Stomach (tissue), 9 donors: ENCODE measurements around the gene ZNF460. TPM values are rescaled to one million over a fixed set of nuclear protein-coding genes. Genes with fewer than 3 reads are reported as not detected.

ENCODE experiments used
- DNase-seq, 2 donors: peaks; one replicate each; pipeline versions ENCODE4 v3.0.0 to v3.0.0-alpha.2; 2013 to 2019
- H3K27ac ChIP-seq, 5 donors: fragments of 200-600 bp in 4 of 5; sonication (generic) in 4 of 5; one replicate each; pipeline ENCODE4 v1.5.1; 2013 to 2019; ENCODE audit warnings: mild to moderate bottlenecking in 1 of 5, moderate library complexity in 1 of 5
- H3K27me3 ChIP-seq, 3 donors: fragments of 200-600 bp; sonication (generic); one replicate each; pipeline ENCODE4 v1.5.1; 2017 to 2019; ENCODE audit warnings: mixed run types in 1 of 3
- H3K36me3 ChIP-seq, 4 donors: fragments of 200-600 bp; sonication (generic); 1 replicate in 3 of 4; 2 replicates in 1 of 4; pipeline ENCODE4 v1.5.1; 2016 to 2019
- H3K4me1 ChIP-seq, 4 donors: fragments of 200-600 bp; sonication (generic); one replicate each; pipeline ENCODE4 v1.5.1; 2016 to 2019
- H3K4me3 ChIP-seq, 4 donors: fragments of 200-600 bp; sonication (generic) in 3 of 4; one replicate each; pipeline ENCODE4 v1.5.1; 2016 to 2019; ENCODE audit warnings: mild to moderate bottlenecking in 1 of 4
- H3K9me3 ChIP-seq, 4 donors: fragments of 200-600 bp; sonication (generic); one replicate each; pipeline ENCODE4 v1.5.1; 2016 to 2019
- CTCF ChIP-seq, 7 experiments: fragments of 450-650 bp in 4 of 7; fragments of 200-600 bp in 3 of 7; sonication (generic) in 3 of 7; IDR thresholded peaks; one replicate each; pipeline ENCODE4 v1.5.1; 2016 to 2019; ENCODE audit warnings: antibody characterized with exemption in 7 of 7, control low read depth in 2 of 7, mild to moderate bottlenecking in 1 of 7
- EP300 ChIP-seq: sonication (generic); formaldehyde crosslinking; IDR thresholded peaks from one replicate; pipeline ENCODE4 v1.6.1; 2017; ENCODE audit warnings: antibody characterized with exemption
- POLR2A ChIP-seq, 4 donors: fragments of 450-650 bp; IDR thresholded peaks; one replicate each; pipeline ENCODE4 v1.6.1; 2016; ENCODE audit warnings: antibody characterized with exemption in 4 of 4, control low read depth in 2 of 4, mild to moderate bottlenecking in 1 of 4, moderate library complexity in 1 of 4
- POLR2AphosphoS5 ChIP-seq, 3 donors: sonication (generic); formaldehyde crosslinking; IDR thresholded peaks; one replicate each; pipeline ENCODE4 v1.6.1; 2016; ENCODE audit warnings: antibody characterized with exemption in 3 of 3
- WGBS, 5 donors: extraction: QIAGEN DNeasy Blood & Tissue Kit in 3 of 5; methylation state at CpG; one replicate each; pipeline versions ENCODE4 v1.1.5 to v1.1.7; 2013 to 2018; 5-methylcytosine and 5-hydroxymethylcytosine counted together
- intact Hi-C: fragments of 100-400 bp; cut with DNase I; formaldehyde crosslinking; loops from one replicate; pipeline ENCODE4 v1.15.1; 2023; ENCODE audit warnings: low total_unique reads
- polyA plus RNA-seq, 3 donors: library from polyadenylated mRNA; stranded (reverse); fragments of 200-250 nt; gene quantifications; one replicate each; pipeline ENCODE4 v1.2.3, GENCODE V29; 2013
- total RNA-seq, 5 donors: library from RNA; depleted of rRNA; stranded (reverse); fragments of >200 nt; gene quantifications; one replicate each; pipeline versions ENCODE4 v1.1.0 to v1.2.3, GENCODE V29; 2014 to 2016
- donor health status: healthy with polysubstance abuse.
- donor health status: Bipolar disorder and iron deficiency.
- donor health status: healthy.

The ZNF460 gene
- total and polyA plus RNA-seq, 8 donors = 0.25 to 140 (median 48.6) TPM

- H3K9me3 ChIP-seq = peaks cover 26 to 98% (median 82%) of the 10 kb centered on the region in 4 donors
- no peaks in the 10 kb centered on the region for H3K27me3 ChIP-seq
- H3K4me3 ChIP-seq = no peak overlapping the region
- no peak overlapping the region for H3K27ac ChIP-seq
- TF ChIP-seq POLR2AphosphoS5 (IDR thresholded peaks at IDR 0.05) (no peak), POLR2A (IDR thresholded peaks at IDR 0.05) (no peak), CTCF (IDR thresholded peaks at IDR 0.05) (no peak), EP300 (no peak)
- H3K4me1 ChIP-seq = no peaks in the 10 kb centered on the region
- WGBS, 5 donors = 93 to 99% (median 98%) methylated on average over 8 of the region's 8 CpGs
- peaks cover 57 to 93% (median 81%) of the 10 kb centered on the region in 4 donors for H3K36me3 ChIP-seq
- intact Hi-C loops = no loop called here
- DNase-seq = no peak
Observed at GRCh38 chr19:57327993-57328392, 47.7 kb downstream of the ZNF460 start.

- TF ChIP-seq POLR2A (IDR thresholded peaks at IDR 0.05) = no peak
- TF ChIP-seq CTCF (IDR thresholded peaks at IDR 0.05) = no peak
- TF ChIP-seq EP300 = no peak
- TF ChIP-seq POLR2AphosphoS5 (IDR thresholded peaks at IDR 0.05) = no peak
- H3K27ac ChIP-seq = no peak overlapping the region
- WGBS, 5 donors = 77 to 86% (median 80%) methylated on average over 4 of the region's 4 CpGs
- peaks cover 3 to 76% (median 41%) of the 10 kb centered on the region in 4 donors for H3K9me3 ChIP-seq
- peaks cover 0 to 4% (median 0%) of the 10 kb centered on the region in 4 donors for H3K4me1 ChIP-seq
- DNase-seq = peak in 1 of 2 donors; percentile 13
- no peaks in the 10 kb centered on the region for H3K27me3 ChIP-seq
- intact Hi-C loops = no loop called here
- H3K36me3 ChIP-seq = peaks cover under 1 to 41% (median 22%) of the 10 kb centered on the region in 4 donors
- no peak overlapping the region for H3K4me3 ChIP-seq
Observed at GRCh38 chr19:57334191-57334590, 53.9 kb downstream of the ZNF460 start.

GRCh38 chr19:57338877-57339276, 58.6 kb downstream of the ZNF460 start:
- DNase-seq = peak in 1 of 2 donors; percentile 23
- intact Hi-C loops = no loop called here
- 50 to 65% (median 58%) methylated on average over 3 of the region's 3 CpGs for whole genome bisulfite sequencing, 5 donors
- peak overlapping the region in 2 of 5 donors; percentile 30 to 46 for H3K27ac ChIP-seq
- H3K4me1 ChIP-seq = peaks cover 0 to 5% (median 0%) of the 10 kb centered on the region in 4 donors
- peaks cover 0 to 32% (median 9%) of the 10 kb centered on the region in 4 donors for H3K9me3 ChIP-seq
- TF ChIP-seq EP300 = no peak
- no peak for TF ChIP-seq POLR2AphosphoS5 (IDR thresholded peaks at IDR 0.05)
- TF ChIP-seq CTCF (IDR thresholded peaks at IDR 0.05) = no peak
- no peak for TF ChIP-seq POLR2A (IDR thresholded peaks at IDR 0.05)
- peaks cover 0 to 4% (median 2%) of the 10 kb centered on the region in 4 donors for H3K36me3 ChIP-seq
- no peak overlapping the region for H3K4me3 ChIP-seq
- H3K27me3 ChIP-seq = no peaks in the 10 kb centered on the region

GRCh38 chr19:57342582-57342981, 62.3 kb downstream of the ZNF460 start:
- intact Hi-C loops = no loop called here
- 70 to 78% (median 75%) methylated on average over 6 of the region's 6 CpGs for WGBS, 5 donors
- Histone ChIP-seq H3K4me1 (peaks cover 0 to 5% (median 0%) of the 10 kb centered on the region in 4 donors), H3K36me3 (no peaks in the 10 kb centered on the region), H3K4me3 (no peak overlapping the region), H3K9me3 (peaks cover 0 to 9% (median 3%) of the 10 kb centered on the region in 4 donors), H3K27me3 (no peaks in the 10 kb centered on the region), H3K27ac (no peak overlapping the region)
- no peak for DNase-seq
- TF ChIP-seq EP300 (no peak), CTCF (IDR thresholded peaks at IDR 0.05) (no peak), POLR2AphosphoS5 (IDR thresholded peaks at IDR 0.05) (no peak), POLR2A (IDR thresholded peaks at IDR 0.05) (no peak)

Other genes starting within 250 kb of the ZNF460 start
- not detected for gene USP29, start 160.5 kb upstream of the ZNF460 start, total RNA-seq
- gene USP29, start 160.5 kb upstream of the ZNF460 start, polyA plus RNA-seq = not detected
- not detected for gene ZIM3, start 135.3 kb upstream of the ZNF460 start, total RNA-seq
- not detected for gene ZIM3, start 135.3 kb upstream of the ZNF460 start, polyA plus RNA-seq
- gene DUXA, start 113.0 kb upstream of the ZNF460 start, total RNA-seq = not detected
- gene DUXA, start 113.0 kb upstream of the ZNF460 start, polyA plus RNA-seq = not detected
- 10 to 100 TPM in 4 of 5 donors, 1 to 10 TPM in 1; 8.2 to 53.0 (median 41.0) TPM for gene ZNF264, start 89.0 kb upstream of the ZNF460 start, total RNA-seq
- gene ZNF264, start 89.0 kb upstream of the ZNF460 start, polyA plus RNA-seq = 10 to 100 TPM in 1 of 3 donors, 1 to 10 TPM in 2; 3.2 to 26.0 (median 4.6) TPM
- 1 to 10 TPM in 1 of 5 donors, under 1 TPM in 1, not detected in 3; 0.72 to 1.3 TPM for gene AURKC, start 49.5 kb upstream of the ZNF460 start, total RNA-seq
- 1 to 10 TPM in 2 of 3 donors, not detected in 1; 1.0 to 1.2 TPM for gene AURKC, start 49.5 kb upstream of the ZNF460 start, polyA plus RNA-seq
- gene ZNF805, start 39.9 kb upstream of the ZNF460 start, total RNA-seq = 10 to 100 TPM in 1 of 5 donors, 1 to 10 TPM in 4; 1.2 to 37.6 (median 8.1) TPM
- under 1 TPM; 0.46 to 0.81 (median 0.53) TPM for gene ZNF805, start 39.9 kb upstream of the ZNF460 start, polyA plus RNA-seq
- 10 to 100 TPM in 3 of 5 donors, 1 to 10 TPM in 2; 1.2 to 24.6 (median 14.3) TPM for gene ZNF543, start 40.0 kb downstream of the ZNF460 start, total RNA-seq
- gene ZNF543, start 40.0 kb downstream of the ZNF460 start, polyA plus RNA-seq = 1 to 10 TPM in 1 of 3 donors, under 1 TPM in 2; 0.56 to 1.1 (median 0.61) TPM
- gene ZNF304, start 70.8 kb downstream of the ZNF460 start, total RNA-seq = 10 to 100 TPM in 2 of 5 donors, 1 to 10 TPM in 2, not detected in 1; 1.2 to 16.1 (median 8.2) TPM
- 1 to 10 TPM; 1.2 to 3.4 (median 1.3) TPM for gene ZNF304, start 70.8 kb downstream of the ZNF460 start, polyA plus RNA-seq
- 10 to 100 TPM in 3 of 5 donors, 1 to 10 TPM in 1, not detected in 1; 4.1 to 42.0 (median 17.4) TPM for gene TRAPPC2B, start 83.1 kb downstream of the ZNF460 start, total RNA-seq
- gene TRAPPC2B, start 83.1 kb downstream of the ZNF460 start, polyA plus RNA-seq = 10 to 100 TPM; 11.6 to 23.5 (median 21.9) TPM
- 1 to 10 TPM in 2 of 5 donors, under 1 TPM in 1, not detected in 2; under 0.01 to 3.0 (median 1.7) TPM for gene ZNF547, start 83.1 kb downstream of the ZNF460 start, total RNA-seq
- gene ZNF547, start 83.1 kb downstream of the ZNF460 start, polyA plus RNA-seq = 1 to 10 TPM in 2 of 3 donors, under 1 TPM in 1; 0.50 to 2.4 (median 1.8) TPM
- 10 to 100 TPM in 4 of 5 donors, 1 to 10 TPM in 1; 5.5 to 48.5 (median 16.8) TPM for gene ZNF548, start 109.4 kb downstream of the ZNF460 start, total RNA-seq
- gene ZNF548, start 109.4 kb downstream of the ZNF460 start, polyA plus RNA-seq = 1 to 10 TPM; 2.6 to 4.8 (median 3.4) TPM
- 100 to 1,000 TPM in 1 of 5 donors, 10 to 100 TPM in 2, 1 to 10 TPM in 2; 2.3 to 138 (median 21.9) TPM for gene ZNF17, start 130.7 kb downstream of the ZNF460 start, total RNA-seq
- 1 to 10 TPM; 1.5 to 2.0 (median 1.6) TPM for gene ZNF17, start 130.7 kb downstream of the ZNF460 start, polyA plus RNA-seq
- 10 to 100 TPM in 3 of 5 donors, 1 to 10 TPM in 2; 5.3 to 28.1 (median 11.7) TPM for gene ZNF749, start 154.8 kb downstream of the ZNF460 start, total RNA-seq
- gene ZNF749, start 154.8 kb downstream of the ZNF460 start, polyA plus RNA-seq = 1 to 10 TPM; 4.6 to 7.9 (median 6.7) TPM
- 1 to 10 TPM in 2 of 5 donors, not detected in 3; 1.5 to 9.0 TPM for gene VN1R1, start 176.7 kb downstream of the ZNF460 start, total RNA-seq
- under 1 TPM in 1 of 3 donors, not detected in 2; 0.33 TPM for gene VN1R1, start 176.7 kb downstream of the ZNF460 start, polyA plus RNA-seq
- 10 to 100 TPM in 1 of 5 donors, 1 to 10 TPM in 4; 1.4 to 25.9 (median 3.2) TPM for gene ZNF772, start 197.1 kb downstream of the ZNF460 start, total RNA-seq
- gene ZNF772, start 197.1 kb downstream of the ZNF460 start, polyA plus RNA-seq = 1 to 10 TPM in 1 of 3 donors, under 1 TPM in 2; 0.37 to 1.1 (median 0.92) TPM
- gene ZNF419, start 207.3 kb downstream of the ZNF460 start, total RNA-seq = 10 to 100 TPM in 3 of 5 donors, 1 to 10 TPM in 1, not detected in 1; 1.3 to 23.9 (median 13.0) TPM
- 1 to 10 TPM; 1.4 to 4.6 (median 2.0) TPM for gene ZNF419, start 207.3 kb downstream of the ZNF460 start, polyA plus RNA-seq
- 1 to 10 TPM in 4 of 5 donors, under 1 TPM in 1; 0.45 to 9.9 (median 1.4) TPM for gene ZNF773, start 219.5 kb downstream of the ZNF460 start, total RNA-seq
- gene ZNF773, start 219.5 kb downstream of the ZNF460 start, polyA plus RNA-seq = 1 to 10 TPM; 1.3 to 4.6 (median 2.4) TPM
- 10 to 100 TPM in 1 of 5 donors, 1 to 10 TPM in 4; 2.3 to 15.2 (median 6.7) TPM for gene ZNF549, start 246.9 kb downstream of the ZNF460 start, total RNA-seq
- 1 to 10 TPM; 1.2 to 2.3 (median 2.0) TPM for gene ZNF549, start 246.9 kb downstream of the ZNF460 start, polyA plus RNA-seq